Natural killer cell treated with Interleukin-12 subunit alpha and Interleukin-12 subunit beta and Interleukin-15 and Interleukin-18, amount 100 ng/mL, for 72 hours (primary cell): ENCODE results near the gene ZNF267. TPM values are rescaled to one million over a fixed set of nuclear protein-coding genes. Genes with fewer than 3 reads are reported as not detected.
"Not testable (repeated sequence)": the region's sequence is repeated elsewhere in the genome, so short reads cannot be mapped to it uniquely, and the experiment has no call there.

Experiments used
- ATAC-seq, 2 donors: fragments of 150-1000 bp; cut with Tn5 transposase in 1 of 2; sonication (Bioruptor Pico), chemical (Tn5 transposase) in 1 of 2; 2 replicates each; pipeline ENCODE4 v1.10.0; 2021
- DNase-seq: peaks from one replicate; pipeline ENCODE4 v3.0.0; 2022; ENCODE audit warnings: low spot score
- H3K27ac Mint-ChIP-seq, 2 donors: 1 replicate in 1 of 2; 2 replicates in 1 of 2; pipeline ENCODE4 v1.8.0; 2022; ENCODE audit warnings: mixed read lengths in 2 of 2, mild to moderate bottlenecking in 1 of 2, moderate library complexity in 1 of 2
- H3K27me3 Mint-ChIP-seq, 2 donors: 1 replicate in 1 of 2; 2 replicates in 1 of 2; pipeline ENCODE4 v1.8.0; 2022; ENCODE audit warnings: mixed read lengths in 2 of 2
- H3K36me3 Mint-ChIP-seq: one replicate; pipeline ENCODE4 v1.8.0; 2022; ENCODE audit warnings: mixed read lengths
- H3K4me1 Mint-ChIP-seq, 2 donors: 1 replicate in 1 of 2; 2 replicates in 1 of 2; pipeline ENCODE4 v1.8.0; 2022; ENCODE audit warnings: low read depth in 2 of 2, mixed read lengths in 2 of 2, mild to moderate bottlenecking in 1 of 2
- H3K4me3 Mint-ChIP-seq: one replicate; pipeline ENCODE4 v1.8.0; 2022; ENCODE audit warnings: mixed read lengths
- H3K9me3 Mint-ChIP-seq: 2 replicates; pipeline ENCODE4 v1.8.0; 2022; ENCODE audit warnings: mixed read lengths
- total RNA-seq, 2 donors: library from RNA; stranded (reverse); gene quantifications; one replicate each; pipeline ENCODE4 v1.2.3, GENCODE V29; 2022

Gene ZNF267
- total RNA-seq, result 100 to 1,000 TPM in 1 of 2 donors, 10 to 100 TPM in 1; 95.3 to 129 TPM

DNA sequence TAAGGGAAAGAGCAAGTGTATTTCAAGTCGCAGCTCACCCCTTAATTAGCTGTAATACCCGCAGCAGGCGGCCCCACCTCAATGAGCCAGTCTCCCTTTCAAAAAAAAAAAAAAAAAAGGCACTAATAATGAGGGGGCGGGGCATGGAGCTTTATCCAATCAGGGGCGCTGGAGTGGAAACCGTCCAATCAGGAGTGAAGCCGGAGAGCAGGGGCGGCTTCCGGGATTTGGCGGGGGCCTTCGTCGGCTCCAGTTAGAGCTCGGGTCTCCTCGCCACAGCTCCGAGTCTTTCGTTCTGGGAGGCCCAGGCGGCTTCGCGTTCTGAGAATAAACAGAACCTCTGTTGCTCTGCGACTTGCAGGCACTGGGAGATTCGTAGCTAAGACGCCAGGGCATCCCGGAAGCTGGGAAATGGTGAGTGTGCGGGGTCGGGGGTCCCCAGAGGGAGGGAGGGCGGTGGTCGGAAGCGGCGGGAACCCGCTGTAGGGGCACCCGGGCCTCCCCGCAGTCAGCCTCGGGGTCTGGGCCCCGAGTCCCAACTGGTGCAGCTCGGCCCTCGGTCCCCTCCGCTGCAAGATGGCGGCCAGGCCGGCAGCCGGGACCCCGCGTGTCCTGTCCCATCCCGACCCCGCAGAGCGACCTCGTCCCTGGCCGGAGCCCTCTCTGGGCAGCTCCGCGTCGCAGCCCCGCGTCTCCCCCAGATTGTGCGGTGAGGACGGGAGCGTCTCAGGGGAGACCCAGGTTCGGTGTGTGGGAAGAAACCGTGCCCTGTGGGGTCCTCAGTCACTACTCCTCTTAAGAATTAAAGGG, at the start of gene ZNF267:
ZNF267 (plus strand) TSS at position 252 of the 810 bp plus-strand sequence; CDS start at position 412, 160 bp downstream.
- Mint-ChIP-seq H3K9me3 (no peaks in the 10 kb centered on the region), H3K4me1 (peaks cover 50 to 59% of the 10 kb centered on the region in 2 donors), H3K36me3 (peaks cover 37% of the 10 kb centered on the region), H3K4me3 (peak within 1 kb of the TSS; percentile 94), H3K27me3 (no peaks in the 10 kb centered on the region), H3K27ac (peak within 1 kb of the TSS; percentile 94 to 99)
- DNase-seq (peak; percentile 95), ATAC-seq (peak; percentile 81 to 86)

DNA sequence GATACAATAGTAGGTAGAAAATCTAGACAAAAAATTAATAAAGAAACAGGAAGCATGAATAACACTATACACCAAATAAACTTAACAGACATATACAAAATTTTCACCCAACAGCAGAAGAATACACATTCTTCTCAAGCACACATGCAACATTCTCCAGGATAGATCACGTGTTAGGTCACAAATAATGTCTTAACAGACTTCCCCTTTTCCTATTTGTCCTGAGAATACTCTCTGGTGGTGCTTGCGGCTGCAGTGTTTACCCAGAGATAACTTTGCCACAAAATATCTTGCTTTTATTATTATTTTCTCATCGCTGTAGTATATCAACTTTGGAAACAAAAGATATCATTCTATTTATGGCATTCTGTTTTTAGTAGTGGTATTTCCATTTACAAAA, 40.6 kb upstream of the ZNF267 start:
- Mint-ChIP-seq H3K27me3 (peaks cover 4 to 6% of the 10 kb centered on the region in 2 donors), H3K9me3 (no peaks in the 10 kb centered on the region), H3K4me3 (no peak overlapping the region), H3K36me3 (peaks cover 11% of the 10 kb centered on the region), H3K4me1 (no peaks in the 10 kb centered on the region), H3K27ac (no peak overlapping the region)
- ATAC-seq, result no peak
- no peak for DNase-seq

GRCh38 chr16:31836396-31836795, 37.2 kb upstream of the ZNF267 start:
- H3K9me3 Mint-ChIP-seq, H3K4me3 Mint-ChIP-seq, H3K4me1 Mint-ChIP-seq, H3K27ac Mint-ChIP-seq, DNase-seq, ATAC-seq: not testable (repeated sequence)
- Mint-ChIP-seq H3K27me3 (peaks cover 13 to 16% of the 10 kb centered on the region in 2 donors), H3K36me3 (peaks cover 11% of the 10 kb centered on the region)

DNA sequence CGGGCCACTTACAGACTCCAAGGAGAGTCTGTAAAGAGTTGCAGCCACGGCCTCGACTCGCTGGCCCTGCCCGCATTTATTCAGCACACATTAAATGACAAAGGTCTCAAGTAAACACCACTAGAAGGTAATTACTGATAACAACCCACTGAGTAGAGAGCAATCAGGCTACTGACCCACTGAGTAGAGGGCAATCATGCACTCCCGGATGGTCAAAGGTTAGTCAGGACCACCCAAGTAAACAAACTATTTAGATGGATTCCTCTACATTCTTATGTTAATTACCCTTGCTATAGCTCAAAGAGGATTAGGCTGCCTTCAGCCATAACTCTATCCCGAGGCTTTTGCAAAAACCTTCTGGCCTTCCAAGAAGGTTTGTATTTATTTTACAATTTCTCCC, 30.7 kb upstream of the ZNF267 start:
- ATAC-seq (no peak), DNase-seq (no peak)
- H3K4me3 Mint-ChIP-seq, result no peak overlapping the region
- H3K27me3 Mint-ChIP-seq, result peaks cover 28 to 36% of the 10 kb centered on the region in 2 donors
- H3K27ac Mint-ChIP-seq, result no peak overlapping the region
- peaks cover 11% of the 10 kb centered on the region for H3K9me3 Mint-ChIP-seq
- H3K4me1 Mint-ChIP-seq, result no peaks in the 10 kb centered on the region
- peaks cover 17% of the 10 kb centered on the region for H3K36me3 Mint-ChIP-seq

- H3K4me3 Mint-ChIP-seq, H3K4me1 Mint-ChIP-seq, H3K27ac Mint-ChIP-seq, ATAC-seq, DNase-seq: not testable (repeated sequence)
- H3K9me3 Mint-ChIP-seq, result peaks cover 22% of the 10 kb centered on the region
- H3K27me3 Mint-ChIP-seq, result peaks cover 20 to 21% of the 10 kb centered on the region in 2 donors
- H3K36me3 Mint-ChIP-seq, result peaks cover 29% of the 10 kb centered on the region
These were observed 25.0 kb upstream of the ZNF267 start for GRCh38 chr16:31848572-31848971.

GRCh38 chr16:31853291-31853690, 20.3 kb upstream of the ZNF267 start:
- DNase-seq (no peak), ATAC-seq (no peak)
- H3K27me3 Mint-ChIP-seq, result peaks cover 27 to 32% of the 10 kb centered on the region in 2 donors
- no peaks in the 10 kb centered on the region for H3K4me1 Mint-ChIP-seq
- H3K36me3 Mint-ChIP-seq, result peaks cover 15% of the 10 kb centered on the region
- no peak overlapping the region for H3K27ac Mint-ChIP-seq
- H3K9me3 Mint-ChIP-seq, result peaks cover 11% of the 10 kb centered on the region
- H3K4me3 Mint-ChIP-seq, result no peak overlapping the region

DNA sequence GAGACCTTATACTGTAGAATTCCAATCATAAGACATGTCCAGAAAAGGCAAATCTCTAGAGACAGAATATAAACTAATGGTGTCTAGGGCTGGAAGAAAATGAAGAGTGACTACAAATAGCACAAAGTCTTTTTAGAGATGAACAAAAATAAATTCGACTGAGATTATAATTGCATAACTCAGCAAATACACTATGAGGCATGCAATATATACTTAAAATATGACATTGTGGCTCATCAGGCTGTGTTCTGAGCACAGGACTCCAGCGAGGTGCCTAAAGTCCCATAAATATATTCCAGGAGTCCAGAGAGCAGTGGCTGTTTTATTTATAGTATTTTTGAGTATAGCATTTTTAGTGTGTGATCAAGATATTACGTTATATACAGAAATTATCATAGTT, 13.1 kb upstream of the ZNF267 start:
- ATAC-seq, result no peak
- no peak overlapping the region for H3K4me3 Mint-ChIP-seq

GRCh38 chr16:31861455-31861854, 12.2 kb upstream of the ZNF267 start:
- H3K4me3 Mint-ChIP-seq, result no peak overlapping the region
- ATAC-seq (no peak), DNase-seq (no peak)
- H3K4me1 Mint-ChIP-seq, result peaks cover 0 to 8% of the 10 kb centered on the region in 2 donors
- H3K9me3 Mint-ChIP-seq, result no peaks in the 10 kb centered on the region
- H3K27ac Mint-ChIP-seq, result no peak overlapping the region
- no peaks in the 10 kb centered on the region for H3K36me3 Mint-ChIP-seq
- peaks cover 11 to 30% of the 10 kb centered on the region in 2 donors for H3K27me3 Mint-ChIP-seq

More for the DNA sequence above, 13.1 kb upstream of the ZNF267 start:
- Mint-ChIP-seq H3K27me3 (peaks cover 19 to 39% of the 10 kb centered on the region in 2 donors), H3K4me1 (peaks cover 0 to 8% of the 10 kb centered on the region in 2 donors), H3K27ac (no peak overlapping the region), H3K36me3 (no peaks in the 10 kb centered on the region), H3K9me3 (no peaks in the 10 kb centered on the region)
- DNase-seq, result no peak

DNA sequence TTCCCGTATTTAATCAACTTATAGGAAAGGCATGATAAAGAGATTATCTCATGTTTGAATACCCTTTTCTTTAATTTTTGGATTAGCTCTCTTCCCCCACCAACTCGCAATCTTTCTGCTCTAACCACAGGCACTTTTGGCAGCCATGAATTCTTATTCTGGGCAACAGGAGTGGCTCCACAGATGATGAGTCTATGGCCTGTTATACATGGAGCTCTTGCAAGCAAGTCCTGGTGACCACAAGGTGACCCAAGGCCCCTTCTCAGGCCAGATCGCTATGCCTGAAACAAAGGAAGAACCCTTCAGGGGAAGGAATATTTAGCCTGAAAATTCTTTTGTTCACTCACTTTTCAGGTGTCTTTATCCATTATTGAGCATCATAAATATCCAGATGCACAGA, 10.8 kb upstream of the ZNF267 start:
- no peak overlapping the region for H3K27ac Mint-ChIP-seq

DNA sequence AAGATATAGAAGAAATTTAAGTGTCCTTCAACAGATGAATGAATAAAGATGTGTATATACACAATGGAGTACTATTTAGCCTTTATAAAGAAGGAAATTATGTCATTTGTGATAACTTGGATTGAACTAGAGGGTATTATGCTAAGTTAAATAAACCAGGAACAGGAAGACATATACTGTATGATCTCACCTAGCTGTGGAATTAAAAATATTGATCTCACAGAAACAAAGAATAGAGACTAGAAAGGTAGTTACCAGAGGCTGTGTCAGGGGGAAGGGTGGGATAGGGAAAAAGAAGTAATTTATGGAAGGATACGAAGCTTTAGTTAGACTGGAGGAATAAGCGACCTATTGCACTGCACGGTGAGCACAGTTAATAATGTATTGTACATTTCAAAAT, 5.4 kb upstream of the ZNF267 start:
- H3K4me1 Mint-ChIP-seq, result peaks cover 23 to 36% of the 10 kb centered on the region in 2 donors
- peaks cover 9 to 10% of the 10 kb centered on the region in 2 donors for H3K27me3 Mint-ChIP-seq
- DNase-seq (no peak), ATAC-seq (no peak)
- H3K36me3 Mint-ChIP-seq, result no peaks in the 10 kb centered on the region
- H3K4me3 Mint-ChIP-seq, result no peak overlapping the region
- H3K9me3 Mint-ChIP-seq, result no peaks in the 10 kb centered on the region
- H3K27ac Mint-ChIP-seq, result peak overlapping the region; percentile 63 to 71

More for the DNA sequence above, 10.8 kb upstream of the ZNF267 start:
- ATAC-seq (no peak), DNase-seq (no peak)
- no peak overlapping the region for H3K4me3 Mint-ChIP-seq
- H3K27me3 Mint-ChIP-seq, result peaks cover 9 to 17% of the 10 kb centered on the region in 2 donors
- H3K4me1 Mint-ChIP-seq, result peaks cover 7 to 8% of the 10 kb centered on the region in 2 donors
- H3K9me3 Mint-ChIP-seq, result no peaks in the 10 kb centered on the region
- H3K36me3 Mint-ChIP-seq, result no peaks in the 10 kb centered on the region

GRCh38 chr16:31868691-31869167, 4.9 kb upstream of the ZNF267 start:
- Mint-ChIP-seq H3K27me3 (peaks cover 6 to 8% of the 10 kb centered on the region in 2 donors), H3K27ac (peak overlapping the region; percentile 63 to 71), H3K36me3 (no peaks in the 10 kb centered on the region), H3K9me3 (no peaks in the 10 kb centered on the region), H3K4me3 (peak overlapping the region; percentile 65), H3K4me1 (peaks cover 25 to 39% of the 10 kb centered on the region in 2 donors)
- peak; percentile 81 for DNase-seq
- peak in 1 of 2 donors; percentile 57 for ATAC-seq

DNA sequence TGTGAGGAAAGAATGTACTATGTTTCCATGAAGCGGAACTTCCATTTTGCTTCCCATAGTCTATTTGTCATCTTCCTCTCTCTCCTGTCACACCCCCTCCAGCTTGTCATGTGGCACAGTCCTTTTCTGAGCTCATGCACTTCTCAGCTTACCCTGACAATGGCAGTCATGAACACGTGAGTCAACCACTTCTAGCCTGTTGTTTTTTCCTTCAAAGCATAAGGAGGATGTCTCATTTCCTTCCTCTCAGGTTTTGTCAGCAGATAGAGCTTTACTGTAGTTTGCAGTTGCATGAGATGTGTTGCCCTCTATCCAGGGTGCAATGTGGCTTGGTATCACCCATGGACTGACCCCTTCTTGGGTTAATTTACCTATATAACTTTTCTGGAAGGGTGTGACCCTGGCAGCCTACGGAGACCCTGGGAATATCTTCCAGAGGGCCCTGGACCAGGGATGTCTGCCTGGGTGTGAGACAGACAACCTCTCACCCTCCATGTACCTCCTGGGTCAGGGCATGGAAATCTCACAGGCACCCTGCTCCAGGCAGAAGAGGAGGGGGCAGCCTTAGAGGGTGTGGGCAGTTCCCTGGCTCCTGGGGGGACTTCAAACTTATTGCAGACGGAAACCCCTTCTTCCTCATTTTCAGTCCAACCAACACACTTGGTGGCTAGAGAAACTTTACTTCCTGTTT, 4.0 kb upstream of the ZNF267 start:
- peaks cover 5% of the 10 kb centered on the region for H3K36me3 Mint-ChIP-seq
- DNase-seq, result peak; percentile 75
- H3K4me1 Mint-ChIP-seq, result peaks cover 27 to 40% of the 10 kb centered on the region in 2 donors
- peak; percentile 75 to 84 for ATAC-seq
- no peaks in the 10 kb centered on the region for H3K9me3 Mint-ChIP-seq
- H3K27ac Mint-ChIP-seq, result peak overlapping the region; percentile 51 to 63
- peaks cover 0 to 4% of the 10 kb centered on the region in 2 donors for H3K27me3 Mint-ChIP-seq
- peak overlapping the region; percentile 82 for H3K4me3 Mint-ChIP-seq

GRCh38 chr16:31870809-31871208, 2.8 kb upstream of the ZNF267 start:
- ATAC-seq, result no peak
- peak overlapping the region; percentile 12 to 55 for H3K27ac Mint-ChIP-seq
- peaks cover 0 to 4% of the 10 kb centered on the region in 2 donors for H3K27me3 Mint-ChIP-seq
- H3K4me3 Mint-ChIP-seq, result peak overlapping the region; percentile 15
- no peaks in the 10 kb centered on the region for H3K9me3 Mint-ChIP-seq
- DNase-seq, result no peak
- H3K36me3 Mint-ChIP-seq, result peaks cover 15% of the 10 kb centered on the region
- H3K4me1 Mint-ChIP-seq, result peaks cover 31 to 49% of the 10 kb centered on the region in 2 donors
